ENCODE data around the gene CDC7. TPM values are rescaled to one million over a fixed set of nuclear protein-coding genes. Genes with fewer than 3 reads are reported as not detected.

The CDC7 gene
- total RNA-seq, 1 experiment from 2014 or later: 24.5 TPM

DNA sequence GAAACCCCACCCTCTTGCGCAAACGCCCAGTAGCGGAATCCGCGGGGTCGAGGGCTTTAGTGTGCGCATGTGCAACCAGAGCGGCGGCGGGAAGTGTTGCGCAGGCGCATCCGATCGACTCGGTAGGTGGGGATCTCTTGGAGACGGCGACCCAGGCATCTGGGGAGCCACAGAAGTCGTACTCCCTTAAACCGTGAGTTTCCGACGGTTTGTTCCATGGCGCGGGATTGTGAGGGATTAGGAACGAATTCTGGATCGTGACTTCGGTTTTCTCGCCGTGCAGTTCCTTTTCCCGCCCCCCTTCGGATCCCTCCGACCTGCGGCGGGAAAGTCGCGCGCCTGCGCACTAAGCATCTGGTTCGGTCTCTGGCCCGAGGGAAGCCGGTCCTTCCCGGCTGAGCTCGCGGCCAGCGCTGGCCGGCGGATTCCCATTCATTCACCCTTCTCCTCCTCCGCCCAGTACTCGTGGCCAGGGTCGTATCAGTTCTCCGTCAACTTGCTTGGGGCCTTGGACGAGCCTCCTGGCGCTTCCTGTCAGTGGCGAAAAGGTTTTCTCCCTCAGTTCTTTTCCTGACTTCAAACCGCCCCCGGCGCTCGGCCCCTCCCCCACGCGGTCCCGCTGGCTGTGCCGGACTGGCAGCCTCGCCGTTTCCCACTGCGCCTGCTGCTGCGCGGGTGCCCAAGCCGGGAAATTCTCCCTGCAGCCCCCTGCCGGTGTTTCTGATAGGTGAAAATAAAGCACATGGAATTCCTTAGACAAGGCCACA, at the start of gene CDC7 (continued):
- TF ChIP-seq, protein P1, sequence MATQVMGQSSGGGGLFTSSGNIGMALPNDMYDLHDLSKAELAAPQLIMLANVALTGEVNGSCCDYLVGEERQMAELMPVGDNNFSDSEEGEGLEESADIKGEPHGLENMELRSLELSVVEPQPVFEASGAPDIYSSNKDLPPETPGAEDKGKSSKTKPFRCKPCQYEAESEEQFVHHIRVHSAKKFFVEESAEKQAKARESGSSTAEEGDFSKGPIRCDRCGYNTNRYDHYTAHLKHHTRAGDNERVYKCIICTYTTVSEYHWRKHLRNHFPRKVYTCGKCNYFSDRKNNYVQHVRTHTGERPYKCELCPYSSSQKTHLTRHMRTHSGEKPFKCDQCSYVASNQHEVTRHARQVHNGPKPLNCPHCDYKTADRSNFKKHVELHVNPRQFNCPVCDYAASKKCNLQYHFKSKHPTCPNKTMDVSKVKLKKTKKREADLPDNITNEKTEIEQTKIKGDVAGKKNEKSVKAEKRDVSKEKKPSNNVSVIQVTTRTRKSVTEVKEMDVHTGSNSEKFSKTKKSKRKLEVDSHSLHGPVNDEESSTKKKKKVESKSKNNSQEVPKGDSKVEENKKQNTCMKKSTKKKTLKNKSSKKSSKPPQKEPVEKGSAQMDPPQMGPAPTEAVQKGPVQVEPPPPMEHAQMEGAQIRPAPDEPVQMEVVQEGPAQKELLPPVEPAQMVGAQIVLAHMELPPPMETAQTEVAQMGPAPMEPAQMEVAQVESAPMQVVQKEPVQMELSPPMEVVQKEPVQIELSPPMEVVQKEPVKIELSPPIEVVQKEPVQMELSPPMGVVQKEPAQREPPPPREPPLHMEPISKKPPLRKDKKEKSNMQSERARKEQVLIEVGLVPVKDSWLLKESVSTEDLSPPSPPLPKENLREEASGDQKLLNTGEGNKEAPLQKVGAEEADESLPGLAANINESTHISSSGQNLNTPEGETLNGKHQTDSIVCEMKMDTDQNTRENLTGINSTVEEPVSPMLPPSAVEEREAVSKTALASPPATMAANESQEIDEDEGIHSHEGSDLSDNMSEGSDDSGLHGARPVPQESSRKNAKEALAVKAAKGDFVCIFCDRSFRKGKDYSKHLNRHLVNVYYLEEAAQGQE (IDR thresholded peaks at IDR 0.05; ENCODE audit: low read depth): no peak
- no peak for TF ChIP-seq SP1 (IDR thresholded peaks at IDR 0.05; ENCODE audit: low read depth)
- peak; percentile 16 for TF ChIP-seq YY1 (IDR thresholded peaks at IDR 0.05; ENCODE audit: extremely low read depth, insufficient replicate concordance, low read depth, low read length)

DNA sequence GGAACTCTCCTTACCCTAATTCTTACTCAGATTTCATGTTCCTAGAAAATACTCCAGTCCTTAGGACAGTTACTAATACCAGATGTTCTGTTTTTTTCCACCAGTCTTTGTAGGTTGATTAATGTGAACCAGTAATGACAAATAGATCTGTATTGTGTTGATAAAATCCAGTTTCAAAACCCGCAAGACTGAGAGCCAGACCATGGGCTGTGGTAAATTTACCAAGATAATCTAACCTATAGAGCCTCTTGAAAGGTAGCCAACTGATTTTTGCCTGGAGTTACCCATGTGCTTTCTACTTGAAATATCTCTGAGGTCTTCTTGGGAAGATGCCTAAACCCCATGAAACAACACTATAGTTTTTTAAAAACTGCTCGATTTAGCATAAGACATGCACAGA, 46.5 kb upstream of the CDC7 start:
- Histone ChIP-seq H3K4me3 (replicated peaks in 1 of 2; ENCODE audit: low read depth in 1 of 2, low read length in 2 of 2) (no peak overlapping the region), H3K4me1 (ENCODE audit: control insufficient read depth in 1 of 2, insufficient read depth in 2 of 2, low read length in 2 of 2) (no peaks in the 10 kb centered on the region), H3K79me2 (ENCODE audit: insufficient read depth, low read length) (no peaks in the 10 kb centered on the region), H3K27ac (ENCODE audit: low read depth, low read length) (no peak overlapping the region), H3K27me3 (ENCODE audit: insufficient read depth, low read length) (no peaks in the 10 kb centered on the region), H2AFZ (ENCODE audit: low read depth, low read length, poor library complexity, severe bottlenecking) (no peak overlapping the region), H3K4me2 (ENCODE audit: low read length) (no peak overlapping the region), H3K36me3 (ENCODE audit: control insufficient read depth in 1 of 2, insufficient read depth in 2 of 2, low read length in 2 of 2) (no peaks in the 10 kb centered on the region), H3K9ac (ENCODE audit: low read length) (no peak overlapping the region), H3K9me3 (ENCODE audit: control insufficient read depth in 1 of 2, insufficient read depth in 1 of 2, low read depth in 1 of 2, low read length in 2 of 2) (no peaks in the 10 kb centered on the region), H4K20me1 (ENCODE audit: insufficient read depth) (no peaks in the 10 kb centered on the region), H3K9me2 (ENCODE audit: insufficient read depth) (no peaks in the 10 kb centered on the region)
- RAD21 ChIA-PET (ENCODE audit: low non-redundant PET in 1 of 2, low total read pairs in 2 of 2, uncharacterized antibody in 2 of 2, unreplicated experiment in 2 of 2): no interaction called here
- intact Hi-C loops (cut with micrococcal nuclease): no loop called here
- CTCF ChIA-PET: no interaction called here
- no peak for ATAC-seq
- no TSS peak for BruUV-seq (replicated peaks)
- no peak for DNase-seq (ENCODE audit: low read depth, low spot score)
- POLR2A ChIA-PET: no interaction called here
- TF ChIP-seq, protein P2, sequence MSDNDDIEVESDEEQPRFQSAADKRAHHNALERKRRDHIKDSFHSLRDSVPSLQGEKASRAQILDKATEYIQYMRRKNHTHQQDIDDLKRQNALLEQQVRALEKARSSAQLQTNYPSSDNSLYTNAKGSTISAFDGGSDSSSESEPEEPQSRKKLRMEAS (IDR thresholded peaks at IDR 0.05): no peak
- TF ChIP-seq, protein P3, sequence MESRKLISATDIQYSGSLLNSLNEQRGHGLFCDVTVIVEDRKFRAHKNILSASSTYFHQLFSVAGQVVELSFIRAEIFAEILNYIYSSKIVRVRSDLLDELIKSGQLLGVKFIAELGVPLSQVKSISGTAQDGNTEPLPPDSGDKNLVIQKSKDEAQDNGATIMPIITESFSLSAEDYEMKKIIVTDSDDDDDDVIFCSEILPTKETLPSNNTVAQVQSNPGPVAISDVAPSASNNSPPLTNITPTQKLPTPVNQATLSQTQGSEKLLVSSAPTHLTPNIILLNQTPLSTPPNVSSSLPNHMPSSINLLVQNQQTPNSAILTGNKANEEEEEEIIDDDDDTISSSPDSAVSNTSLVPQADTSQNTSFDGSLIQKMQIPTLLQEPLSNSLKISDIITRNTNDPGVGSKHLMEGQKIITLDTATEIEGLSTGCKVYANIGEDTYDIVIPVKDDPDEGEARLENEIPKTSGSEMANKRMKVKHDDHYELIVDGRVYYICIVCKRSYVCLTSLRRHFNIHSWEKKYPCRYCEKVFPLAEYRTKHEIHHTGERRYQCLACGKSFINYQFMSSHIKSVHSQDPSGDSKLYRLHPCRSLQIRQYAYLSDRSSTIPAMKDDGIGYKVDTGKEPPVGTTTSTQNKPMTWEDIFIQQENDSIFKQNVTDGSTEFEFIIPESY (IDR thresholded peaks at IDR 0.05; ENCODE audit: extremely low read depth, insufficient replicate concordance, low read length): no peak
- TF ChIP-seq SRF (IDR thresholded peaks at IDR 0.05; ENCODE audit: low read depth): no peak
- no peak for TF ChIP-seq CBX3 (IDR thresholded peaks at IDR 0.05; ENCODE audit: low read depth)
- no peak for TF ChIP-seq ELF1 (IDR thresholded peaks at IDR 0.05; ENCODE audit: borderline replicate concordance, low read depth)
- TF ChIP-seq EGR1 (IDR thresholded peaks at IDR 0.05; ENCODE audit: low read depth): no peak
- TF ChIP-seq, protein P4, sequence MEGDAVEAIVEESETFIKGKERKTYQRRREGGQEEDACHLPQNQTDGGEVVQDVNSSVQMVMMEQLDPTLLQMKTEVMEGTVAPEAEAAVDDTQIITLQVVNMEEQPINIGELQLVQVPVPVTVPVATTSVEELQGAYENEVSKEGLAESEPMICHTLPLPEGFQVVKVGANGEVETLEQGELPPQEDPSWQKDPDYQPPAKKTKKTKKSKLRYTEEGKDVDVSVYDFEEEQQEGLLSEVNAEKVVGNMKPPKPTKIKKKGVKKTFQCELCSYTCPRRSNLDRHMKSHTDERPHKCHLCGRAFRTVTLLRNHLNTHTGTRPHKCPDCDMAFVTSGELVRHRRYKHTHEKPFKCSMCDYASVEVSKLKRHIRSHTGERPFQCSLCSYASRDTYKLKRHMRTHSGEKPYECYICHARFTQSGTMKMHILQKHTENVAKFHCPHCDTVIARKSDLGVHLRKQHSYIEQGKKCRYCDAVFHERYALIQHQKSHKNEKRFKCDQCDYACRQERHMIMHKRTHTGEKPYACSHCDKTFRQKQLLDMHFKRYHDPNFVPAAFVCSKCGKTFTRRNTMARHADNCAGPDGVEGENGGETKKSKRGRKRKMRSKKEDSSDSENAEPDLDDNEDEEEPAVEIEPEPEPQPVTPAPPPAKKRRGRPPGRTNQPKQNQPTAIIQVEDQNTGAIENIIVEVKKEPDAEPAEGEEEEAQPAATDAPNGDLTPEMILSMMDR (IDR thresholded peaks at IDR 0.05 in 2 of 3, conservative IDR thresholded peaks at IDR 0.05 in 1 of 3; ENCODE audit: borderline replicate concordance in 1 of 3, insufficient read depth in 1 of 3, low read depth in 2 of 3, low read length in 2 of 3): no peak
- TF ChIP-seq, protein P1 (IDR thresholded peaks at IDR 0.05; ENCODE audit: low read depth): no peak
- TF ChIP-seq TCF7L2 (IDR thresholded peaks at IDR 0.05; ENCODE audit: borderline replicate concordance, extremely low read depth, insufficient read depth, insufficient read length): no peak

All from HCT116 (cell line).